NCI-H2081 treated with DMSO at 0.1 percent for 48 hours (cell line): Measurements from ENCODE around the gene FKRP.
"Not testable (repeated sequence)": the region's sequence is repeated elsewhere in the genome, so short reads cannot be mapped to it uniquely, and the experiment has no call there.

Source experiments
- DNase-seq: peaks from one replicate; lab custom pipeline; 2025; lab: John Stamatoyannopoulos, UW

The FKRP gene, protein sequence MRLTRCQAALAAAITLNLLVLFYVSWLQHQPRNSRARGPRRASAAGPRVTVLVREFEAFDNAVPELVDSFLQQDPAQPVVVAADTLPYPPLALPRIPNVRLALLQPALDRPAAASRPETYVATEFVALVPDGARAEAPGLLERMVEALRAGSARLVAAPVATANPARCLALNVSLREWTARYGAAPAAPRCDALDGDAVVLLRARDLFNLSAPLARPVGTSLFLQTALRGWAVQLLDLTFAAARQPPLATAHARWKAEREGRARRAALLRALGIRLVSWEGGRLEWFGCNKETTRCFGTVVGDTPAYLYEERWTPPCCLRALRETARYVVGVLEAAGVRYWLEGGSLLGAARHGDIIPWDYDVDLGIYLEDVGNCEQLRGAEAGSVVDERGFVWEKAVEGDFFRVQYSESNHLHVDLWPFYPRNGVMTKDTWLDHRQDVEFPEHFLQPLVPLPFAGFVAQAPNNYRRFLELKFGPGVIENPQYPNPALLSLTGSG

GRCh38 chr19:46745521-46746280 lies at the start of gene FKRP:
Gene FKRP, plus strand, starts transcription at chr19:46746057. Its CDS starts 9,394 bp downstream, at chr19:46755451.
- DNase-seq: no peak

DNA sequence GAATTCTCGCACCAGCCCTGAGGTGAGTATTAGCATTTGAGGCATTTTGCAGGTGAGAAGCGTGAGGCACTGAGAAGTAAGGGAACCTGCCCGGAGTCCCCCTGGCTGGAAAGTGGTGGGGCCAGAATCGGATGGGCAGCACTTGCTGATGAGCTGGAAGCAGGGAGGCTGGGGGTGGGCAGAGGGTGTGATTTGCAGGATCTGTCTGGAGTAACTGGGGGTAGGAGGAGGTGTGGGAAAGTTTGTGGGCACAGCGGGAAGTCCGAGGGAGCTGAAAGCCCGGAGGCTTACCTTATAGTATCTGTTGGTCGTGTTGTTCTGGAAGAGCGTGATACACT lies 49.0 kb upstream of the FKRP start:
- DNase-seq: no peak

DNA sequence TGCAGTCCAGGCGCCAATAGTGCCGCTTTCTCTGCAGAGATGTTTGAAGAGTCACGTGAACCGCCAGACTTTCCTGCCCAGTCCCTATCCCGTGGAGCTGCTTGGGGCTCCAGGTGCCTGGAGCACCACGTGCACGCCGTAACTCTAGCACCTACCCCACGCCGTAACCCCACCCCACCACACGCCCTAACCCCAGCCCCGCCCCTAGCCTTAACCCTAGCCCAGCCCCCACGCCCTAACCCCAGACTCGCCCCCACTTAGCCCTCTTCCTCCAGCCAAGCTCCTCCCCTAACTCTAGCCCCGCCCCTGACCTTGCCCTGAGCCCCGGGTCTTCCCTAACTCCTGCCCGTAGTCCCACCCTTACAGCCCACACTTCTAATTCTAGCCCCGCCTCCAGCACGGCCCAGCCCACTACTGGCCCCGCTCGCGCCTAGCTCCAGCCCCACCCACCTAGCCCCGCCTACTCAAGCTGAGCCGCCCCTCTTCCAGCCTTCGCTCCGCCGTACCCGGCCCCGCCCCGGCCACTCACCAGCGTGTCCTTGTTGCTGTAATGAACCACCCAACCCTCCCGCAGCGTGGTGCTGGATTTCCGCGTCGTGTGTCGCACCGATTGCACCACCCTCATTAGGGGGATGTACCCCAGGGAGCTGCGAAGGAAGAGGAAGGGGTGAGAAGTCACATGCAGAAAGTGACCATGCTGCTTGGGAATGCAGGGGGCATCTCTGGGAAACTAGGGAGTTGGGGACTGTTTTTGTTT lies 48.5 kb upstream of the FKRP start:
- no peak for DNase-seq

DNA sequence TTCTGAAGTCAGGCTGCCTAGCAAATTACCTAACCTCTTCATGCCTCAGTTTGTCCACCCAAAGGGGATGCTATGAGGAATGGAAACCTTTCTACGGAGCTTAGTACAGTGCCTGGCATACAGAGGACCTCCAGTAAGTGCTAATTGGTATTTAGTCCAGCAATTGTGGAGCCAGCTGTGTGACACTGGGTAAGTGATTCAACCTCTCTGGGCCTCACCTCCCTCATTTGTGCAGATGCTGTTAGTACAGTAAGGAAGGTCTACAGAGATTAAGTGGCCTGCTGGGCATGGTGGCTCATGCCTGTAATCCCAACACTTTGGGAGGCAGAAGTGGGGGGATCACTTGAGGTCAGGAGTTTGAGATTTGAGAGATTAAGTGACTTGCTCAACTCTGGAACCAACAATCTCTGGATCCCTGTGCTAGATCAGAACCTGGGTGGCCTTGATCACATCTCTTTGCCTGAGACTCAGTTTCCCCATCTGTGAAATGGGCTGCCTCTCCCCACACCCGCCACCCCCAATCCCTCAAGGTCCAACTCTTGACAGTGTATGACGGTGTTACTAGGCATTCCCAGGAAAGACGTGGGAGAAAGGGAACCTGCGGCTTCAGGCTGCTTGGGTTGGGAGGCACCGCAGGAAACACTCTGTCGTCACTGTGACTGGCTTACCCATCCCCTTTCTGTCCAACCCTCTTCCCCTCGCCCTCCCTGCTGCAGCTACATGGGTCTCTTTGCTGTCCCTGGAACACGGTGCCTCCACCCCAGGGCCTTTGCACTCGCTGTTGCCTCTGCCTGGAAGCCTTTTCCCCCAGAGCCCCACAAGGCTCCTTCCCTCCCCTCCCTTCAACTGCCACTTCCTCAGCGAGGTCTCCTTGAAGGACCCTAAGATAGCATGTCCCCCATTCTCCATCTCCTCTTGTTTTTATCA lies 47.2 kb upstream of the FKRP start:
- no peak for DNase-seq

- DNase-seq: no peak
Measured at GRCh38 chr19:46700704-46701103, 45.2 kb upstream of the FKRP start.

DNA sequence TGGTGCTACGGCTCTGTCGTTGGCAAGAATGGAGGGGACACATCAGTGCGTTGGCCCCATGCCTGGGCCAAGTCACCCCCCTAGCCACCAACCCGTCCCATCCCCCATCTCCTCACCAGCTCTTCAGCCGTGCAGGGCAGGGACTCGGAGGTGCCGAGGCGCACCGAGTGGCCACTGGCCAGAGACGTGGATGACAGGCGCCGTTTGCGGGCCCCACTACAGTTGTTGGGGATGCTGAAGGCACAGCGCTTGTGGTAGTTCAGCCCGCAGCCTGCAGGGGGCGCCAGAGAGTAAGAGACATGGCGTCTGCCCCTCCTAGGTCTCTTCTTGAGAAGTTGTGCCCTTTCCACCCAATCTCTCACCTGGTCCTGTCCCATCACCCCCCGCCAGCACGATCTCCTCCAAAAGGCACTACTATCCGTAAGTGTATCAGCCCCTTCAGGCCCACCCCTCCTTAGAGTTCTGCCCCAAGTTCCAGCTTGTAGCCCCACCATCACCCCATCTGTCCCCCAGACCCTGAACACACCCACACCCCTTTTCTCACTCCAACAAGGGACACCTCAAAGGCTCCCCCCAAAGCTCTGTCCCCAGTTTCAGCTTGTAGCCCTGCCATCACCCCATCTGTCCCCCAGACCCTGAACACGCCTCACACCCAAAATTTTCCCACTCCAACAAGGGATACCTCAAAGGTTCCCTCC lies 41.3 kb upstream of the FKRP start:
- no peak for DNase-seq

- no peak for DNase-seq
Measured at GRCh38 chr19:46710687-46711086, 35.2 kb upstream of the FKRP start.

DNA sequence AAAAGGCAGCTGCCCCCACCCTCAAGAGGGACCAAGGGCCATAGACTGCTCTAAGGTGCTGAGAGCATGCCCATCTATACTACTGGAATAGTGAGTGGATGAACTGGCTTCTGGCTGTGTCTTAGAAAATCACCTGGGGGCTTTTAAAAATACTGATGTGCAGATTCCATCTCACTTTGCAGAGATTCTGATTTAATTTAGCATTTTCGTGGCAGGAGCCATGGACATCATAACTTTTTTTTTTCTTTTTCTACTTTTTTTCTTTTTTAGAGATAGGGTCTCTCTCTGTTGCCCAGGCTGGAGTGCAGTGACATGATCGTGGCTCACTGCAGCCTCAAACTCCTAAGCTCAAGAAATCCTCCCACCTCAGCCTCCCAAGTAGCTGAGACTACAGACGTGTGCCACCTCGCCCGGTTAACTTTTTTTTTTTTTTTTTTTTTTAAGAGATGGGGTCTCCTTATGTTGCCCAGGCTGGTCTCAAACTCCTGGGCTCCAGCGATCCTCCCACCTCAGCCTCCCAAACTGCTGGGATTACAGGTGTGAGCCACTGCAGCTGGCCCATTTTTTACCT lies 33.0 kb upstream of the FKRP start:
- DNase-seq: not testable (repeated sequence)

- peak; percentile 47 for DNase-seq
Measured at GRCh38 chr19:46713781-46714443, 31.9 kb upstream of the FKRP start.

DNA sequence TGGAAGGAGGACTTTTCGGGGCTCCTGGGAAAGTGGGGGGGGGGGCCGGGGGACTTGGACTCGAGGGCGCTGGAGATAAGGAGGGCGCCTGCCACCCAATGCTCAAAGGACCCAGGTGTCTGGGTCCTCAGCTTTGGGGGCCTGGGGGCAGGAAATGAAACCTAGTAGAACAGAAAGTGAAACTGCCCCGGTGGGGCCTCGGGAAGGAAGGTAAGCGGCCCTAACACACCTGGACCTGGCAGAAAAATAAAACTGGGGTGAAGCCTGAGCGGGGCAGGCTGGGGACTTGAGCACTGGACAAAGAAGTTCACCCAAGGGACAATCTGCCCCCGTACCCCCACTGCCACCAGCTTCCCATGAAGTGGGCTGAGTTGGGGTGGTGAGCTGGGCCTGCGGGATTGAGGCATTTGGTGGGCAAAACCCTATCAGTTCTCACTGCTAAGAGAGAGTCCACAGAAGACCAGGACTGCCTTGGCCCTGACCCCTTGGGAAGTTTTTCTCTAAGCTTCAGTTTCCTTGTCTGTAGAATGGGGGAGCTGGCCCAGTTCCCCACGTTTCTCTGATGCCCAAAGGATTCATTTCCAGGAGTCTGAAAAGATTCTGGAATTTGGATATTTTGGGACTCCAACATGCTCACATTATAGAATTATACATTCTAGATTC lies 31.3 kb upstream of the FKRP start:
- DNase-seq: no peak

GRCh38 chr19:46715620-46715974 lies 30.3 kb upstream of the FKRP start:
- DNase-seq: no peak

DNA sequence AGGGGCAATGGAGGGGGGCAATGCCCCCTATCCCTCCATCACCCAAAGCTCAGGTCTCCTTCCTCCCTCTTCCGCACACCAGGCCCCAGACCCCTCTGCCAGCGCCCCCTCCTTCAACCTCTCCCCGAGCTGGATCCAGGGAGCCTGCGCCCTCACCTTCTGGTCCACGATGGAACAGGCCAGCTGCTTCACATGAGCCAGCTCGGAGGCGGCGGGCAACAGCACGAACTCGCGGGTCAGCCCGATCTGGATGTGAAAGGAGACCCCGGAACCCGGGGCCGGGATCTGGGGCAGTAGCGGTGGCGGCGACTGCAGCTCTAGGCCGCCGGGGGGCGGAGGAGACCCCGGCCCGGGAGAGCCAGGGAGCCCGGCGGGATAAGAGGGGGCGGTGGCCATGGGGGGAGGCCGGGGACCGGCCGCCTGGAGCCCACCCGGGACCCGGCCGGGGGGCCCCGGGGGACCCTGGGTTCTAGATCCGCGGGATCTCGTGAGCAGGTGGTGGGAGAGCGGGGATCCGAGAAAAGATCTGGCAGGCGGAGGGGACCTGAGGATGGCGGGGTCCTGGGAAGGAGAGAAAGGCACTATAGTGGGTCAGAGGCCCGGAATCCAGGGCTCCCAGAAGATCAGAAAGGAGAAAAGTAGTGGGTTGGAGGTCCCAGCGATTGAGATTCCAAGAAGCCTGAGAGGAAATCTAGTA lies 29.7 kb upstream of the FKRP start:
- DNase-seq: no peak

GRCh38 chr19:46716672-46717033 lies 29.2 kb upstream of the FKRP start:
- DNase-seq: no peak

DNA sequence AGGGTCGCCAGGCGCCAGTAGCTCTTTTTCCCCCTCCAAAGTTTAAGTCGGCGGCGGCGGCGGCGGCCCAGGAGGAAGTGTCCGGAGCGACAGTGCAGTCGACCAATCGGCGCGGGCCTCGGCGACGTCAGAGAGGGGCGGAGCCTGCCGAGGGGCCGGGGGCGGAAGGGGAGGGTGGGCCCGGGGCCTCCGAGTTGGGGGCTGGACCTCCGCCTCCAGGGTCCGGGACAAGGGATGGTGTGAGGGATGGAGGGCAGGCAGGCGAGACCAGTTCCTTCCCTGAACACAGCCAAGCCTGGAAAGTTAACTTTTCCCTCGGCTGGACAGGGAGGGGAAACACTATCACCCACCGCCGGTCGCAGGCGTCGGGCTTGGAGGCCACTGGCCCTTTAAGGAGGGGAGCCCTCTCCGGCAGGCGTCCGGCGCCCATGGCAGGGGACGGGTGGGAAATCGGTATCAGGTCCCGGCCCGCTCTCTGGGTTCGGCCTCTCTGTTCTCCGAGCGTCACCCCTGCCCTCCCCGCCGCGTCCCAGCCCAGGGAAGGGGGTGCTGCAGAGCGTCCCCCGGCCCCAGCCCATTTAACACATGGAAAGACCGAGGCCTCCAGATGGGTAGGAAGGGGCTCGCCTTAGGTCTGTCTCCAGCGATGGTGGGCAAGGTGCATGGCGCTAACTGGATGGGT lies 28.7 kb upstream of the FKRP start, which contains the start of gene PRKD2:
PRKD2 (minus strand) TSS at position 81 of the 682 bp plus-strand sequence. CDS start 744 bp downstream, outside the sequence.
- DNase-seq: no peak

- no peak for DNase-seq
Measured at GRCh38 chr19:46717716-46718143, 28.1 kb upstream of the FKRP start.

DNA sequence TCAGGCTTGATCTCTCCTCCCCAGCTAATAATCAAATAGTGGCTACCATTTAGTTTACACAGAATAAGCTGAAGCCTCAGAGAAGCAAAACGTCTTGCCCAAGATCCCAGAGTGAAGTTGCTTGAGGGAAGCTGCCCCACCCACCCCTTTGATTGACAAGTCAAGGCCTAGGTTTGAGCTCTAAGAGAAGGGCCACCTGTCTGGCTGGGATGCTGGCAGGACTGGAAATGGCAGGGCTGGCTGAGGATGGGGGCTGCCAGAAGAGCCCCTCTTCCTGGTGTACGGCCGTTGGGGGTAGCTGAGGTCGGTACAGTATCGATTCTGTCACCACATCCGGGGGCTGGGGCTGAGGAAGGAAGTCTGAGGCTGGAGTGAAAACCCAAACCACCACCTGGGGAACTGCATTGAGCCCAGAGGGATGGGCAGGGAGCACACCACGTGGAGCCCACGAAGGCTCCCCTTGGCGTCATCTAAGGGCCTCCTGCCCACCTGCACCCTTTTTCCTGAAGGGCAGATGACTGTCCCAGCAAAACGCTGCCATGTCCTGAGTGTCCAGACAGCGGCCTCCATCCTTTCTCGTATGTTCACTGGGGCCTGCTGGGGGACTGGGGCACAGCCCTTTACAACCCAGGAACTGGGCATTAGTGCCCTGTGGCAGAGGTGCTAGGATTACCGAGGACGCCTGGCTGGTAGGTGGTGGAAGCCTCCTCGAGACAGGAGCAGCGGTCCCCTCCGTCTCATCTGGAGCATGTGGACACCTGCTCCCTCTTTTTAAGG lies 27.5 kb upstream of the FKRP start:
- DNase-seq: no peak

DNA sequence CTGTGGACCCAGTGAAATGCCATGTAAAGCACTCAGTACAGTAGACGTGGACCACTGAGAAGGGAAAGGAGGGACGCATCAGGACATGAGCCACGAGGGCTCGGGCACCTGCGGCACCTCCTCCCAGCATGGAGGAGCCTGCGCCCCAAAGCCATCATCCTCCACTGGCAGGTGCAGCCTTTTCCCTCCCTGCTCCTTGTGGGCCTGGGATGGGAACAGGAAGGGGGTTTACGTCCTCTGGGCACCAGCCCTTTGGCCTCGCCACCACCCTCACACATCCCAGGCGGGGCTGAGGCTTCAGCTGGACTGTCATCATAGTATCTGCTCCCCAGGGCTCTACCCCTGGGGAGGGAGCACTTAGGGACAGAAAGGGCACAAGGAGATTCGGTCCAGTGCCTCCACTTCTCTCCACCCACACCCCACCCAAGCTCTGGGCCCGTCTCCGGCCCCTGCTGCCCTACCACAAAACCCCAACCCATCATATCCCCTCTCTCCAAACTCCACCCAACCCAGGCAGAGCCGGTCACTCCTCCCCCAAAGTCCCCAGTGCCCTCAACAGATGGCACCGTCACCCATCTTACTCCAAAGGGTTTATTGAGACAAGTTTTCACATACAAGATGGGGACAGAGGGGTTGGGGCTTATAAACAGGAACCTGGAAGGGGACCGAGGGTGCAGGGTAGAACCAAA lies 26.8 kb upstream of the FKRP start:
- DNase-seq: no peak
